ENCODE measurements around the gene FUT4. TPM values are rescaled to one million over a fixed set of nuclear protein-coding genes. Genes with fewer than 3 reads are reported as not detected.

Gene FUT4
- total RNA-seq, 1 experiment from 2014 or later = 5.7 TPM

- POLR2A ChIA-PET = interaction anchor here (0.7 kb wide), 1 partner anchor 9 kb away, joined by 3 read pairs; no protein-coding TSS in a partner anchor
- peaks cover 0 to 4% of the 10 kb centered on the region in 2 experiments; a peak in 1 of 4 replicates for H3K4me1 ChIP-seq (ENCODE audit: control insufficient read depth in 1 of 2, insufficient read depth in 2 of 2, low read length in 2 of 2)
- H3K36me3 ChIP-seq (ENCODE audit: control insufficient read depth in 1 of 2, insufficient read depth in 2 of 2, low read length in 2 of 2) = no peaks in the 10 kb centered on the region
- no peaks in the 10 kb centered on the region for H3K79me2 ChIP-seq (ENCODE audit: insufficient read depth, low read length)
- RAD21 ChIA-PET (ENCODE audit: low non-redundant PET in 1 of 2, low total read pairs in 2 of 2, uncharacterized antibody in 2 of 2, unreplicated experiment in 2 of 2) = no interaction called here
- H3K9ac ChIP-seq (ENCODE audit: low read length) = no peak overlapping the region
- H3K4me3 ChIP-seq (replicated peaks in 1 of 2; ENCODE audit: low read depth in 1 of 2, low read length in 2 of 2) = no peak overlapping the region
- DNase-seq (ENCODE audit: low read depth, low spot score) (no peak), ATAC-seq (no peak)
- no peak for TF ChIP-seq TCF7L2 (IDR thresholded peaks at IDR 0.05; ENCODE audit: borderline replicate concordance, extremely low read depth, insufficient read depth, insufficient read length)
- TF ChIP-seq REST (IDR thresholded peaks at IDR 0.05; ENCODE audit: low read depth) = no peak
- TF ChIP-seq ZFX (IDR thresholded peaks at IDR 0.05) = no peak
- no peak for TF ChIP-seq YY1 (IDR thresholded peaks at IDR 0.05; ENCODE audit: extremely low read depth, insufficient replicate concordance, low read depth, low read length)
- no peak for TF ChIP-seq MAX (IDR thresholded peaks at IDR 0.05)
- TF ChIP-seq, protein P1, sequence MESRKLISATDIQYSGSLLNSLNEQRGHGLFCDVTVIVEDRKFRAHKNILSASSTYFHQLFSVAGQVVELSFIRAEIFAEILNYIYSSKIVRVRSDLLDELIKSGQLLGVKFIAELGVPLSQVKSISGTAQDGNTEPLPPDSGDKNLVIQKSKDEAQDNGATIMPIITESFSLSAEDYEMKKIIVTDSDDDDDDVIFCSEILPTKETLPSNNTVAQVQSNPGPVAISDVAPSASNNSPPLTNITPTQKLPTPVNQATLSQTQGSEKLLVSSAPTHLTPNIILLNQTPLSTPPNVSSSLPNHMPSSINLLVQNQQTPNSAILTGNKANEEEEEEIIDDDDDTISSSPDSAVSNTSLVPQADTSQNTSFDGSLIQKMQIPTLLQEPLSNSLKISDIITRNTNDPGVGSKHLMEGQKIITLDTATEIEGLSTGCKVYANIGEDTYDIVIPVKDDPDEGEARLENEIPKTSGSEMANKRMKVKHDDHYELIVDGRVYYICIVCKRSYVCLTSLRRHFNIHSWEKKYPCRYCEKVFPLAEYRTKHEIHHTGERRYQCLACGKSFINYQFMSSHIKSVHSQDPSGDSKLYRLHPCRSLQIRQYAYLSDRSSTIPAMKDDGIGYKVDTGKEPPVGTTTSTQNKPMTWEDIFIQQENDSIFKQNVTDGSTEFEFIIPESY (IDR thresholded peaks at IDR 0.05; ENCODE audit: extremely low read depth, insufficient replicate concordance, low read length) = no peak
- TF ChIP-seq SP1 (IDR thresholded peaks at IDR 0.05; ENCODE audit: low read depth) = no peak
- TF ChIP-seq POLR2A (IDR thresholded peaks at IDR 0.05; ENCODE audit: borderline replicate concordance, extremely low read depth, insufficient read depth, insufficient read length) = no peak
- no peak for TF ChIP-seq CBX3 (IDR thresholded peaks at IDR 0.05; ENCODE audit: low read depth)
- no peak for TF ChIP-seq CEBPB (IDR thresholded peaks at IDR 0.05; ENCODE audit: low read depth)
- TF ChIP-seq RAD21 (IDR thresholded peaks at IDR 0.05; ENCODE audit: low read depth) = no peak
- TF ChIP-seq FOSL1 (IDR thresholded peaks at IDR 0.05; ENCODE audit: low read depth) = no peak
- no peak for TF ChIP-seq EZH2phosphoT487 (IDR thresholded peaks at IDR 0.05; ENCODE audit: borderline replicate concordance)
- no peak for TF ChIP-seq SRF (IDR thresholded peaks at IDR 0.05; ENCODE audit: low read depth)
- TF ChIP-seq CTCF (IDR thresholded peaks at IDR 0.05 in 2 of 3, conservative IDR thresholded peaks at IDR 0.05 in 1 of 3; ENCODE audit: borderline replicate concordance in 1 of 3, insufficient read depth in 1 of 3, low read depth in 2 of 3, low read length in 2 of 3) = no peak
- no peak for TF ChIP-seq ZNF274 (IDR thresholded peaks at IDR 0.05; ENCODE audit: low read depth, low read length)
- intact Hi-C loops (cut with micrococcal nuclease) = no loop called here
- no peaks in the 10 kb centered on the region for H3K27me3 ChIP-seq (ENCODE audit: insufficient read depth, low read length)
- H2AFZ ChIP-seq (ENCODE audit: low read depth, low read length, poor library complexity, severe bottlenecking) = no peak overlapping the region
- no peaks in the 10 kb centered on the region for H3K9me3 ChIP-seq (ENCODE audit: control insufficient read depth in 1 of 2, insufficient read depth in 1 of 2, low read depth in 1 of 2, low read length in 2 of 2)
- no peak overlapping the region for H3K4me2 ChIP-seq (ENCODE audit: low read length)
- CTCF ChIA-PET = no interaction called here
- no peaks in the 10 kb centered on the region for H3K9me2 ChIP-seq (ENCODE audit: insufficient read depth)
- BruUV-seq (replicated peaks) = no TSS peak
- no peaks in the 10 kb centered on the region for H4K20me1 ChIP-seq (ENCODE audit: insufficient read depth)
- no peak overlapping the region for H3K27ac ChIP-seq (ENCODE audit: low read depth, low read length)
Measured at GRCh38 chr11:94537031-94537600, 6.6 kb upstream of the FUT4 start.
